BE2C (cell line): ENCODE results near the gene TECPR1.

Source experiments
- DNase-seq: peaks from one replicate; pipeline ENCODE4 v3.0.0-alpha.2; 2020
- H3K27me3 ChIP-seq: fragments of 250-450 bp; sonication (Bioruptor Pico); 2 replicates; pipeline ENCODE4 v1.5.1; 2020; ENCODE audit warnings: mild to moderate bottlenecking
- H3K36me3 ChIP-seq: fragments of 250-450 bp; sonication (Bioruptor Pico); 2 replicates; pipeline ENCODE4 v1.5.1; 2020; ENCODE audit warnings: mild to moderate bottlenecking
- H3K4me1 ChIP-seq: fragments of 250-450 bp; sonication (Bioruptor Pico); 2 replicates; pipeline ENCODE4 v1.5.1; 2020
- H3K4me3 ChIP-seq: 2 replicates; pipeline ENCODE4 v1.5.1; 2011; ENCODE audit warnings: low read depth, low read length
- H3K9me3 ChIP-seq: fragments of 250-450 bp; sonication (Bioruptor Pico); 2 replicates; pipeline ENCODE4 v1.5.1; 2020
- CTCF ChIP-seq: IDR thresholded peaks from 2 replicates; pipeline ENCODE4 v1.5.1; 2012; ENCODE audit warnings: mild to moderate bottlenecking, low read depth, low read length

The TECPR1 gene

GRCh38 chr7:98280791-98281756 is 29.0 kb upstream of the TECPR1 start, which contains the start of gene BRI3:
Gene BRI3, plus strand, starts transcription at chr7:98281686. Its CDS starts 110 bp downstream, at chr7:98281796.
- H3K9me3 ChIP-seq: no peaks in the 10 kb centered on the region
- H3K4me1 ChIP-seq: peaks cover 12% of the 10 kb centered on the region
- no peaks in the 10 kb centered on the region for H3K27me3 ChIP-seq
- H3K36me3 ChIP-seq: peaks cover 3% of the 10 kb centered on the region; the same call in 1 of the 2 replicates
- TF ChIP-seq CTCF: no peak
- DNase-seq: peak; percentile 94
- H3K4me3 ChIP-seq: peak within 1 kb of the TSS; percentile 75

GRCh38 chr7:98280296-98280695 is 28.3 kb upstream of the TECPR1 start:
- TF ChIP-seq CTCF: no peak
- DNase-seq: no peak
- H3K4me3 ChIP-seq: no peak overlapping the region; the same call in 1 of the 2 replicates
- peaks cover 3% of the 10 kb centered on the region; the same call in 1 of the 2 replicates for H3K36me3 ChIP-seq
- H3K27me3 ChIP-seq: no peaks in the 10 kb centered on the region
- H3K4me1 ChIP-seq: peaks cover 12% of the 10 kb centered on the region
- H3K9me3 ChIP-seq: no peaks in the 10 kb centered on the region

GRCh38 chr7:98278936-98279335 is 26.9 kb upstream of the TECPR1 start:
- Histone ChIP-seq H3K9me3 (no peaks in the 10 kb centered on the region), H3K4me1 (peaks cover 8% of the 10 kb centered on the region), H3K36me3 (peaks cover 3% of the 10 kb centered on the region; the same call in 1 of the 2 replicates), H3K27me3 (no peaks in the 10 kb centered on the region), H3K4me3 (no peak overlapping the region)
- DNase-seq: peak; percentile 44
- no peak for TF ChIP-seq CTCF

DNA sequence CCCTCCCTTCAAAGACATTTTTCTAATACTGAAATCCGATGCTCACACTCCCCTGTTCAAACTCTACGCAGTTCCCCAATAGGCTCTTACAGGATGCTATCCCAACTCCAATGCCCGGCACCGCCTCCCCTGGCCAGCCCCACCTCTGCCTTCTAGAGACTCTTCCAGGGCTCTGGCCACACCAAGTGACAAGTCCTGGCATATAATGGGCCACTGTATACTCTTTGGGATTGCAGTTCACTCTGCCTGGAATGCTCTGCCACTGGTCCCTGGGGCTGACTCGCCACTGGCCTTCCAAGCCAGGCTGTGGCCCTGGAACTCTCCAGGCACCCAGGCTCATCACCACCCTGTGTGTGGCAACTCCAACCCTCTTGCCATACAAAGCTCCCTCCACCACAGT is 26.4 kb upstream of the TECPR1 start:
- peaks cover 5% of the 10 kb centered on the region for H3K4me1 ChIP-seq
- no peaks in the 10 kb centered on the region for H3K27me3 ChIP-seq
- no peak for DNase-seq
- H3K36me3 ChIP-seq: peaks cover 3% of the 10 kb centered on the region; the same call in 1 of the 2 replicates
- no peak for TF ChIP-seq CTCF
- no peaks in the 10 kb centered on the region for H3K9me3 ChIP-seq
- H3K4me3 ChIP-seq: no peak overlapping the region

DNA sequence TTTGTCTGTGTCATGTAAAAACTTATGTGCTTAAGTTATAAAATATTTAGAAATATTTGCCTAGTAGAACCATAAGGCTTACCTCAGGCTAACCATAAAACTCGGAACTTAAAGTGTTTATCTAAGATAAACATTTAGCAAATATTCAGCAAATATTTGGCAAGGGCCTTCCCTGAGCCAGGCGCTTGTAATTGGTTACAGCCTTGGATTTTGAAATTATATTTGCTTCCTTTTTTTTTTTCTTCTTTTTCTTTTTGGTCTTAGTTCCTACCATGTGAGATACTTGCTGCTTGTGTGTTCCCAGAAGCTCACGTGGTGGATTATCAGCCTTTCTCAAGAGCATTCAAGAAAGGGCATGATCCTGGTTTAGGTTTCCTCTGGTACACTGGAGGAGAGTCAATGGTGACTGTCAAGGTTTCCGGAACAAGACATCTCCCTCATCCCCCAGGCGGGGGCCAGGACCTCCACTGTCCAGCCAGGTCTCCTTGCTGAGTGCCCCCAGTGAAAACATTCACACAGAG is 24.3 kb upstream of the TECPR1 start:
- DNase-seq: no peak
- H3K27me3 ChIP-seq: no peaks in the 10 kb centered on the region

More for the DNA sequence above, 24.3 kb upstream of the TECPR1 start:
- Histone ChIP-seq H3K4me1 (peaks cover 5% of the 10 kb centered on the region), H3K4me3 (no peak overlapping the region), H3K9me3 (no peaks in the 10 kb centered on the region), H3K36me3 (no peaks in the 10 kb centered on the region)
- TF ChIP-seq CTCF: no peak
